Measurements from ENCODE around the gene GAS6. TPM values are rescaled to one million over a fixed set of nuclear protein-coding genes. Genes with fewer than 3 reads are reported as not detected.
A peak's percentile ranks its signal among the peaks of the same experiment; 100 is the strongest.

Gene GAS6
- total and polyA plus RNA-seq, 9 of the 15 experiments (the other 6 are each of a cell fraction or from before 2014, with no cell fraction given), result 0.14 to 9.7 (median 4.7) TPM; not detected in 1

DNA sequence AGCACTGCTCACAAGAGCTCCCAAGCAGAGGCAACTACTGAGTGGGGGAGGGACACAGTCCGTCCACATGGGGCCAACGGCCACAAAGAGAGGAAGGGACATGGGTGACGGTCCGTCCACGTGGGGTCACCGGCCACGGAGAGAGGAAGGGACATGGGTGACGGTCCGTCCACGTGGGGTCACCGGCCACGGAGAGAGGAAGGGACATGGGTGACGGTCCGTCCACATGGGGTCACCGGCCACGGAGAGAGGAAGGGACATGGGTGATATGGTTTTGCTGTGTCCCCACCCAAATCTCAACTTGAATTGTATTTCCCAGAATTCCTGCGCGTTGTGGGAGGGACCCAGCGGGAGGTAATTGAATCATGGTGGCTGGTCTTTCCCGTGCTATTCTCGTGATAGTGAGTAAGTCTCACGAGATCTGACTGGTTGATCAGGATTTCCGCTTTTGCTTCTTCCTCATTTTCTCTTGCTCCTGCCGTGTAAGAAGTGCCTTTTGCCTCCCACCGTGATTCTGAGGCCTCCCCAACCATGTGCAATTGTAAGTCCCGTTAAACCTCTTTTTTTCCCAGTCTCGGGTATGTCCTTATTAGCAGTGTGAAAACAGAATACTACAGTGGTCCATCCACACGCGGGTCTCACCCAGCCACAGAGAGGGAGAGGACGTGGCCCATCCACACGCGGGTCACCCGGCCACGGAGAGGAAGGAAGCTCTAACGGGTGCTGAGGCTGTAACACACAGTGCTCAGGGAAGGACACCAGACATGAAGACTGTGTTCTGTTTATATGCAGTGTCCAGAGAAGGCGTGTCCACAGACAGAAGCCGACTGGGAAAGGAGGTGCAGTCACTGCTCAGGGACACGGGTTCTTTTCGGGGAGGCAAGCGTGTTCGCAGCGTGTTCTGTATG lies 48.5 kb downstream of the GAS6 start:
- Histone ChIP-seq H4K20me1 (replicated peaks; ENCODE audit: control insufficient read depth, insufficient read depth, low read length) (no peaks in the 10 kb centered on the region), H3K36me3 (ENCODE audit: control insufficient read depth, insufficient read depth, low read length) (no peaks in the 10 kb centered on the region), H3K4me3 (peak overlapping the region; percentile 44), H2AFZ (ENCODE audit: low read depth, low read length) (peak overlapping the region; percentile 87), H3K9ac (ENCODE audit: insufficient read depth in 1 of 2, low read depth in 2 of 2, low read length in 2 of 2) (peak overlapping the region; percentile 31 to 85; a peak in 3 of 4 replicates), H3K4me2 (ENCODE audit: insufficient read depth, low read length) (peak overlapping the region; percentile 74), H3K4me1 (replicated peaks in 1 of 2; ENCODE audit: control insufficient read depth in 2 of 2, insufficient read depth in 2 of 2, low read length in 2 of 2) (peaks cover 0 to 36% of the 10 kb centered on the region in 2 experiments; a peak in 2 of 5 replicates), H3K27ac (ENCODE audit: extremely low read depth, low read depth, low read length) (peak overlapping the region; percentile 21; the same call in 1 of the 3 replicates), H3K27me3 (ENCODE audit: control insufficient read depth in 2 of 2, insufficient read depth in 2 of 2, low read length in 2 of 2) (peaks cover 0 to 11% of the 10 kb centered on the region in 2 experiments; a peak in 2 of 5 replicates), H3K79me2 (ENCODE audit: control insufficient read depth, insufficient read depth, low read length) (no peaks in the 10 kb centered on the region), H3K9me1 (ENCODE audit: control insufficient read depth, insufficient read depth, low read length) (no peaks in the 10 kb centered on the region), H3K9me3 (replicated peaks; ENCODE audit: control insufficient read depth, insufficient read depth, low read depth, low read length) (0 out of 2 replicates have a peak, but pooled peaks cover 2% of the 10 kb centered on the region)
- CTCF ChIA-PET (ENCODE audit: low intra/inter-chr PET ratio), result no interaction called here
- ATAC-seq (peak; percentile 46), FAIRE-seq (no peak), DNase-seq (ENCODE audit: extremely low read depth in 1 of 4, low spot score in 3 of 4) (peak in 1 of 4 experiments; percentile 46)
- TSS peak; percentile 95 for BruUV-seq (replicated peaks)
- WGBS (ENCODE audit: insufficient coverage, low coverage, missing lambda C conversion rate), result 6% methylated on average over 17 of the region's 42 CpGs
- in situ Hi-C loops (cut with MboI) (no loop called here), intact Hi-C loops (cut with micrococcal nuclease) (loop anchor here (5.0 kb wide), 3 partner anchors 87 to 412 kb away; no protein-coding TSS in a partner anchor)
- POLR2A ChIA-PET, result interaction anchor here (0.6 kb wide), 1 partner anchor 92 kb away, joined by 3 read pairs; no protein-coding TSS in a partner anchor
- TF ChIP-seq FOS (IDR thresholded peaks at IDR 0.05; ENCODE audit: extremely low read depth, insufficient read length), result no peak
- TF ChIP-seq PHF8 (IDR thresholded peaks at IDR 0.05; ENCODE audit: borderline replicate concordance, low read length), result peak; percentile 52; the same call in 1 of the 2 replicates
- TF ChIP-seq TEAD1 (CRISPR knock-in tag; IDR thresholded peaks at IDR 0.05), result no peak
- TF ChIP-seq KDM5B (IDR thresholded peaks at IDR 0.05; ENCODE audit: insufficient replicate concordance, low read depth, low read length), result peak; percentile 39
- TF ChIP-seq, protein P1, sequence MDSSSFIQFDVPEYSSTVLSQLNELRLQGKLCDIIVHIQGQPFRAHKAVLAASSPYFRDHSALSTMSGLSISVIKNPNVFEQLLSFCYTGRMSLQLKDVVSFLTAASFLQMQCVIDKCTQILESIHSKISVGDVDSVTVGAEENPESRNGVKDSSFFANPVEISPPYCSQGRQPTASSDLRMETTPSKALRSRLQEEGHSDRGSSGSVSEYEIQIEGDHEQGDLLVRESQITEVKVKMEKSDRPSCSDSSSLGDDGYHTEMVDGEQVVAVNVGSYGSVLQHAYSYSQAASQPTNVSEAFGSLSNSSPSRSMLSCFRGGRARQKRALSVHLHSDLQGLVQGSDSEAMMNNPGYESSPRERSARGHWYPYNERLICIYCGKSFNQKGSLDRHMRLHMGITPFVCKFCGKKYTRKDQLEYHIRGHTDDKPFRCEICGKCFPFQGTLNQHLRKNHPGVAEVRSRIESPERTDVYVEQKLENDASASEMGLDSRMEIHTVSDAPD (CRISPR knock-in tag; IDR thresholded peaks at IDR 0.05), result no peak
- peak; percentile 85 for TF ChIP-seq ZNF431 (CRISPR knock-in tag; IDR thresholded peaks at IDR 0.05)
- TF ChIP-seq, protein P2, sequence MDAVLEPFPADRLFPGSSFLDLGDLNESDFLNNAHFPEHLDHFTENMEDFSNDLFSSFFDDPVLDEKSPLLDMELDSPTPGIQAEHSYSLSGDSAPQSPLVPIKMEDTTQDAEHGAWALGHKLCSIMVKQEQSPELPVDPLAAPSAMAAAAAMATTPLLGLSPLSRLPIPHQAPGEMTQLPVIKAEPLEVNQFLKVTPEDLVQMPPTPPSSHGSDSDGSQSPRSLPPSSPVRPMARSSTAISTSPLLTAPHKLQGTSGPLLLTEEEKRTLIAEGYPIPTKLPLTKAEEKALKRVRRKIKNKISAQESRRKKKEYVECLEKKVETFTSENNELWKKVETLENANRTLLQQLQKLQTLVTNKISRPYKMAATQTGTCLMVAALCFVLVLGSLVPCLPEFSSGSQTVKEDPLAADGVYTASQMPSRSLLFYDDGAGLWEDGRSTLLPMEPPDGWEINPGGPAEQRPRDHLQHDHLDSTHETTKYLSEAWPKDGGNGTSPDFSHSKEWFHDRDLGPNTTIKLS (IDR thresholded peaks at IDR 0.05; ENCODE audit: borderline replicate concordance, low read depth), result peak; percentile 53; the same call in 1 of the 2 replicates
- TF ChIP-seq SPI1 (IDR thresholded peaks at IDR 0.05; ENCODE audit: borderline replicate concordance, low read depth, low read length), result peak; percentile 80
- TF ChIP-seq ZEB2 (IDR thresholded peaks at IDR 0.05), result no peak
- peak; percentile 34; the same call in 1 of the 2 replicates for TF ChIP-seq SUPT5H (IDR thresholded peaks at IDR 0.05)
- TF ChIP-seq ZNF143 (CRISPR knock-in tag; IDR thresholded peaks at IDR 0.05), result peak; percentile 65; the same call in 1 of the 2 replicates
- TF ChIP-seq, protein P3, sequence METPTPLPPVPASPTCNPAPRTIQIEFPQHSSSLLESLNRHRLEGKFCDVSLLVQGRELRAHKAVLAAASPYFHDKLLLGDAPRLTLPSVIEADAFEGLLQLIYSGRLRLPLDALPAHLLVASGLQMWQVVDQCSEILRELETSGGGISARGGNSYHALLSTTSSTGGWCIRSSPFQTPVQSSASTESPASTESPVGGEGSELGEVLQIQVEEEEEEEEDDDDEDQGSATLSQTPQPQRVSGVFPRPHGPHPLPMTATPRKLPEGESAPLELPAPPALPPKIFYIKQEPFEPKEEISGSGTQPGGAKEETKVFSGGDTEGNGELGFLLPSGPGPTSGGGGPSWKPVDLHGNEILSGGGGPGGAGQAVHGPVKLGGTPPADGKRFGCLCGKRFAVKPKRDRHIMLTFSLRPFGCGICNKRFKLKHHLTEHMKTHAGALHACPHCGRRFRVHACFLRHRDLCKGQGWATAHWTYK (CRISPR knock-in tag; IDR thresholded peaks at IDR 0.05), result 0 out of 2 replicates have a peak, but pooled peaks have one; percentile 22
- no peak for TF ChIP-seq FOXP1 (CRISPR knock-in tag; IDR thresholded peaks at IDR 0.05)
- TF ChIP-seq EP400 (IDR thresholded peaks at IDR 0.05), result peak; percentile 51; the same call in 1 of the 2 replicates
- peak; percentile 72 for TF ChIP-seq ELF1 (tag; IDR thresholded peaks at IDR 0.05)
- 0 out of 2 replicates have a peak, but pooled peaks have one; percentile 38 for TF ChIP-seq POLR2H (tag; IDR thresholded peaks at IDR 0.05; ENCODE audit: low read depth)
- peak; percentile 25 for TF ChIP-seq MAFF (IDR thresholded peaks at IDR 0.05; ENCODE audit: low read length)

Measured in K562 (cell line).